Dedifferentiated amniotic fluid mesenchymal stem cell (primary cell): Measurements from ENCODE around the gene IFNB1.

Source experiments
- DNase-seq: peaks from one replicate; pipeline ENCODE4 v3.0.0-alpha.2; 2016; ENCODE audit errors: extremely low spot score

Gene IFNB1

DNA sequence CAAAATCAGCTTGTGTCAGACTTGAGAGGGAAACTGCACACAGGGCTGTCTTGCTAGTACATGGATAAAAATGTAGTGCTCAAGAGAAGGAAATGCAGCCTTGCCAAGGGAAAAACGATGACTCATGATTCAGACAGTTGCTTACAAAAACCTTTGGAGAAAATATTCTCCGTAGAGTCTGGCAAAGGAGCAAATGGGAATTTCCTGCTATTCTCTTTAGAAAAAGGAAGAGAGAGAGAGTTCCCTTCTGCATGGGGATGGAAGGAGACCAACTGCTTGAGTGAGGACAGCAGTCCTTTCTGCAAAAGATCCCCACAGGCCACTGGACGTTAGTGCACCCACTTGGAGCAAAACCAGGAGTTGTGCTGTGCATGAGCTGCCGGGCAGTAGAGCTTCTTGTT, 7.6 kb downstream of the IFNB1 start:
- DNase-seq, result peak; percentile 93

DNA sequence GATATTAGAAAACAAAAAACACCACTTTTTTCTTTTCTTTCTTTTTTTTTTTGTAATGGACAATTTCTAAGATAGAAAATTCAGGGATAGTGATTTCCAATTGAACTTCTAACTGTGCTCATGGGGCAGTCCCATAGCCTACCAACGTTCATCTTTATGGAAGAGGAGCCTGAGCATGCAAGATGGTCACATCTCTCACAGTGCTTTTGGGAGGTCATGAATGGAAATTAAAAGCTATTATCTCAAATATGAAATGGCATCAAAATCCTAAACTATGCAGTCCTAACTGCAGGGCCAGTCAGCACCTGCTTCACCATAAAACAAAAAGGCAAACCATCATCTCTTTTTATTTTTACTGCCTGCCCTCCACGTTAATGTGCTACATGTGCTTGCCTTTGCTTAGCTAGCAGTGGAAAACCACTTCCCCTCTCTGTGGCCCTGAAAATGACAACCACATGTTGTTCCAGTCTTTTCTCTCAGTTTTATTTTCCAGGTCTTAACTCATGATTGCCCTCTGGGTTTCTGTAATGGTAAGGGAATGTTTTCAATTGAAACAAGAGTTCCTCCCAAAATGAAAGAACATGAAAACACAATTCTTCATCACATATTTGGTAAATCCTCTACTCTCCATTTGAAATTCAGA, 16.7 kb downstream of the IFNB1 start:
- peak; percentile 84 for DNase-seq

DNA sequence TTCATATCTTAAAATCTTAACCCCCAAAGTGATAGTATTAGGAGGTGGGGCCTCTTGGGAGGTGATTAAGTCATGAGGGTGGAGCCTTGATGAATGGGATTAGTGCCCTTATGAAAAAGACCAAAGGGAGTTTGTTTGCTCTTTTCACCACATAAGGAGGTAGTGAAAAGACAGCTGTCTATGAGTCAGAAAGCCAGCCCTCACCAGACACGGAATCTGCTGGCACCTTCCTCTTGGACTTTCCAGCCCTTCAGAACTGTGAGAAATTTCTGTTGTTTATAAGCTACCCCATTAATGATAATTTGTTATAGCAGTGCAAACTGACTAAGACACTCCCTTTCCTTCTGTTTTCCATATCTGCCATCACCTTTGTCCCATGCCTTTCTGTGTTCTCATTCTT, 20.8 kb downstream of the IFNB1 start:
- no peak for DNase-seq

DNA sequence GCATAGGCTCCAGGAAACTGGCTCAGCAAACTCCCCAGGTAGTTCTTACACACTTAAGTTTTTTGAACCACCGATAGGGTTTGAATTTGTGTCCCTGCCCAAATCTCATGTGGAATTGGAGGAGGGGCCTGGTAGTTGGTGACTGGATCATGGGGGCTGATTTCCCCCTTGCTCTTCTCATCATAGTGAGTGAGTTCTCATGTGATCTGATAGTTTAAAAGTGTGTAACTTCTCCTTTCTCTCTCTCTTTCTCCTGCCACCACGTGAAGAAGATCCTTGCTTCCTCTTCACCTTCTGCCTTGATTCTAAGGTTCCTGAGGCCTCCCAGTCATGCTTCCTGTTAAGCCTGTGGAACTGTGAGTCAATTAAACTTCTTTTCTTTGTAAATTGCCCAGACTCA, 23.9 kb downstream of the IFNB1 start:
- DNase-seq, result no peak

DNA sequence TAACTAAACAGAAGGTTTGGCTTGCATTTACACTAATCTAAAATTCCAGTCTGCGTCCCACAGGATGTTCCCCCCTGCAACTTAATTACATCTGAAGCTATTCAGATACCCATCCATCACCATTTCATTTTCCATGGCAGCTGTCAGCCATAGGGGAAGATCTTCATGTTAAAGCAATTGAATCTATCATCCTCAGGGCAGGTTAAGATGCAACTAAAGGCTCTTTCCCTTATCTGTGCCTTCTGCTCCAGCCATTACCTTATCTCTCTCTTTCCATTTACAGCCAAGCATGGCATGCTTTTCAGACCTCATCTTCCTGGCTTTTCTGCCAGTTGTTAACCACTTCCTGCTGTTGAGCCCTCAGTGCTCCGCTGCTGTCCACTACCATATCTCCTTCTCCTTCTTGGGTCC, 30.5 kb downstream of the IFNB1 start:
- DNase-seq, result no peak

DNA sequence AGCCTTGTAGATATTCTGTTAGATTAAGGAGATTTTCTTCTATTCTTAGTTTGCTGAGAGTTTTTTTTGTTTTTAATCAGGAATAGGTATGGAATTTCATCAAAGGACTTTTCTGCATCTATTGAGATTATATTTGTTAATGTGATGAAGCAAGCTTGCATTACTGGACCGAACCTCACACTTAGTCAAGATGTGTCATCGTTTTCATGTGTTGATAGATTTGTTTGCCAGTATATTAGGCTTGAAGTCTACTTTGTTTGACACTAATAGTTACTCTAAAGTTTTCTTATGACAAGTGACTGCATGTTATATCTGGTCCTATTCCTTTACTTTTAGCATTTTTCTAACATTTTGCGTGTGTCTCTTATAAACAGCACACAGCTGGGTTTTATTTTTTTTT, 33.9 kb downstream of the IFNB1 start:
- no peak for DNase-seq

DNA sequence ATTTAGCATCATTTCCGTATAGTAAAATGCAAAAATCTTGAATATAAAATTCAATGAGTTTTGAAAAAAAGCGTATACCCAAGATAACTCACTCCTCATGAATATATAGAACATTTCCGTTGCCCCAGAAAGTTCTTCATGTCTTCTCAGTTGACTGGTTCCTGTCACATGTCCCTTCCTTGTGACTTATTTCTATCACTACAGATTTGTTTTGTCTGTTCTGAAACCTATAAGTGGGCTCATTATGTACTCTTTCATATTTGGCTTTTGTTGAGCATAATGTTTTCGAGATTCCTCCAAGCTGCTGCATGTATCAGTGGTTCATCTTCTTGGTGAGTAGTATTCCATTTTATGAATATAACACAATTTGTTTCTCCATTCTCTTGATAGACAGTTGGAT, 35.3 kb downstream of the IFNB1 start:
- no peak for DNase-seq

DNA sequence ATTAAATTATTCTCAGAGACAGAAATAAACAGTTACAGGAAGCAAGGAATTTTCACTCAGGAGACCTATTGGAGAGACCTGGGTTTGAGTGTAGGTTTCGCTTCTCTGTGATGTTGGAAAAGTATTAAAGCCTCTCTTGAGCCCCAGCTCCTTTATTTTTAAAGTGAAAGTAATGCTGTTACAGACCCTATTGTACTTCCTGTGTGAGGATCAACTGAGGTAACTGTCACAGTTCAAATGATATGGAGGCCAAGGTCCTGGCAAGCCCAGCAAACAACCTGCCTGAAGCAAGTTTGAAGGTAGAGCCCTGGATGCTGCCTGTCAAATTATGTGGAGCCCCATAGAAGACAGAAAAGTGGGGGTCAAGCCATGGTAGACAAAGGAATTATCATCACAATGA, 38.4 kb downstream of the IFNB1 start:
- DNase-seq, result no peak

DNA sequence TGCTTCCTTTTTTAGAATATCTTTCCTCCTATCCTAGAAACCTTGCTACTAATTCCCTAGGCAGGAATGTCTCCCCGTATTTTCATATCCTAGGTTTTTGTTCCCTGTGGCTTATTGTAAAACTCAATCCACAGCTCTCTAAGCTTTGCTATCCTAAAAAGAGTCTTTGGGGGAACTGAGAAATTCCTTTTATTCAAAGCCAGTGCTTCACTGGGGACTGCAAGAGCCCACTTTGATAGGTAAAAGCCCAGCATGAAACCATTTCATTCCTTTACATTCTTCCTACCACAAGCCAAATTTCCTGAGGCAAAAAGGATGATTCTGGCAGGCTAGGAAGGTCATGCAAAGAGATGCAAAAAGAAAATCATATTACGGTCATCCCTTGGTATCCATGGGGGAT, 40.5 kb downstream of the IFNB1 start:
- DNase-seq, result no peak

DNA sequence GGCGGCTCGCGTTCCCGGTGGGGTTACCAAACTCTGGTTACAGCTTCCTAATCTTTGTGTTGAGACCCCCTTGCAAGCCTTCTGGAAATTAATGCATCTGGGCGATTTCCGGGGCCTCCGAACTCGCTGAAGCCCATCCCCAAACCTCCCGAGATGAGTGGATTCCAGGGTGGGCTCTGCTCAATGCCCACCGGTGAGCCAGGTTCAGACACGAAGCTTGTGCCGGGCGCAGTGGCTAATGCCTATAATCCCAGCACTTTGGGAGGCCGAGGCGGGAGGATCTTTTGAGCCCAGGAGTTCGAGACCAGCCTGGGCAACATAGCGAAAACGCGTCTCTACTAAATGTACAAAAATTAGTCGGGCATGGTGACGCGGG, 45.9 kb downstream of the IFNB1 start:
- no peak for DNase-seq

DNA sequence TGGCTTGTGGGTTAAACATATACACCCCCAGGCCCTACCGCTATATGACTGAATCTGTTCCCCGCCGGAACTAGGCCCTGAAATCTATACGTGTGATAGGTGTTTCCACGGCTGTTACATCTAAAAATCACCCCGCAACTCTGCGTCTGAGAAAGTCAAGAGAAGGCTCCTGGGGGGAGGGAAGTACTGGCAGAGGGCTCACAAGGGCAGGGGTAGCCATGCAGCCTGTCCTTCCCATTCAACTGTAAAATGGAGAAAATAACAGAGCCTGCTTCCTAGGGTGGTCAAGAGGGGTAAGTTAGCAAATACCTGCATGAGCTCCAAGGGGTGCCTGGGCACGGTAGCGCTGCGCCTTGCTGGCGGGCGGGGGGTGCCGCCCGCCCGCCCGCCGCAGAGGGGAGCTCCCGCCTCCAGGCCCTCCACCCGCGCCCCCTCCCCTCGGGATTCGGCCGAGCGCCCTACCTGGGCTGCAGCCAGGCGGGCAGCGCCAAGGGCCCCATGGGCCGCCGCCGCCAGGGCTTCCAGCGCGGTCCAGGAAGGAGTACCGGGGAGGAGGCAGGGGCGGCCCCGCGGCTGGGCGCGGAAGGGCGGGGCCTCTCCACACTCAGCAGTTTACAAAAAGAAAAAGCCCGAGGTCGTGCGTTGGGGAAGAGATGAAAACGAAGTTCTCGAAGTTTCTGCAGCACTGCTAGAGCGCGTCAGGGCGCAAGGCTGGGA, 46.5 kb downstream of the IFNB1 start, which contains the start of gene HACD4:
Gene HACD4 (minus strand): TSS at position 550 of the 717 bp plus-strand sequence. CDS start 50 bp downstream, at position 500.
- DNase-seq, result no peak

DNA sequence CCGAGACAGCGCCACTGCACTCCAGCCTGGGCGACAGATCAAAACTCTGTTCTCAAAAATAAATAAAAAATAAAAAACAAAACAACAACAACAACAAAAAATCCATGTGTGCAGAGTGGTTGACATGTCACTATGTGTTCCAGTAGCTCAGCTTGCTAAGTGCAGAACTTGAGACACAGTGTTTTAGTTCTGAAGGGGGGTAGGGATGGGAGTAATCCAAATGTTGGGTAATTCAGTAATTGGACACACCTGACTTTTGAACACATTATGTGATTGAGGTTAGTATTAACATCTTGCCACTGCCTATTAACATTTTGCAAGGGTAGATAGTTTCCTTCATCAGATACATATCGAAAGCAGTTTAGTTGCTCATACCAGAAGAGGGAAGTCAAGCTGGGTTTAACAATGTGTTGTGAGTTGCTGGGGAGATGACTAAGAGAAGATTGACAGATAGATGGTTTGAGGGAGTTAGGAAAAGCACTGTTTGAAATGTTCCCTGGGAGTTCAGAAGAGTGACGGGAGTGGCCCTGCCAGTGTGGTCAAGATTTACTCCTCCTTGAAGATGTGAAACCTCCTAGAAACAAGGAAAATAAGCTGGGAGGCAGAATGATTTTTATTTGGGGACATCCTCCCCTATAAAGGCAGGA, 47.2 kb downstream of the IFNB1 start:
- DNase-seq, result peak; percentile 48

DNA sequence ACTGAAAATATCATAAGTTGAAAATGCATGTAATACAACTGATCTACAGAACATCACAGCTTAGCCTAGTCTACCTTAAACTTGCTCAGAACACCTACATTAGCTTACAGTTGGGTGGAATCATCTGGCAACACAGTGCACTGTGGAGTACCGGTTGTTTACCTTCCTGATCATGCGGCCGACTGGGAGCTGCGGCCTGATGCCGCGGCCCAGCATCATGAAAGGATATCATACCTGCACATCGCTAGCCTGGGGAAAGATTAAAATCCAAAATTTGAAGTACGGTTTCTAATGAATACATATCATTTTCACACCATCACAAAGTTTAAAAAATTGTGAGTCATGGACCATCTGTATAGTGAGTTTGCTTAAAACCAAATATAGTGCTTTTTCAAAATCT, 48.1 kb downstream of the IFNB1 start:
- DNase-seq, result no peak

DNA sequence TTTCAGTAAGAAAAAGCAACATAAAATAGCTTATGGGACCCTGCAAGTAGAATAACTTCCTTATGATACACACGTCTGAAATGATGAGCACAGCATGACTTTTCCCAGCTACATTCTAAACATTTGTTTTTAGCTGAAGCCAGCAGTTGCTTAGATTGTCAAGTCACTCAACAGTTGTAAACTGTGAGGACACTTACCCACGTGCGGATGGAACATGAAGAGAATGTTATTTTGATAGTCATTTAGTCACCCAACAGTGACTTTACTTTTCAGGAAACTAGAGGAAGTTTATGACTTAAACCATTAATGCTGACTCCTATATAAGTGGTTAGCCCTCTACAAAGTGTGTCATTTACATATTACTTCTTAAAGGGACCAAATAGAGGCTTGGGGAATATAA, 49.3 kb downstream of the IFNB1 start:
- no peak for DNase-seq

DNA sequence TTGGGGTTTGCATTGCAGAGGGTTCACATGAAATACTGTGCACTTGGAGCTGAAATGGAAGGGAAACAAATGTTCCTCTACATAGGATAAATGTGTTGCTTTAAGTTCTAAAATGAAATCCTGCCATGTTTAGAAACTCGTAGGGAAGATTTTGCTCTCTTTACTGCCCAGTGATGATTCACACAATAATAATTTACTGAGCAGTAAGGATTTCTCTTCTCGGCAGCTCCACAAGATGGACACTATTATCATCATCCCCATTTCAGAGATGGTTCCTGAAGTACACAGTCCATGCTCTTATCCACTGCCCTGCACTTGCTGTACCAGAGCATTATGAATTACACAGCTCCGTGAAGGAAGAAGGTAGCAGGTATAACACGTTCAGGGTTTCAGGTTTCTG, 50.4 kb downstream of the IFNB1 start:
- no peak for DNase-seq
